Activated CD8-positive, alpha-beta memory T cell treated with anti-CD3 and anti-CD28 coated beads, Interleukin-2, amount 50 U/mL, for 1 hour (primary cell): ENCODE results near the gene RETREG2.
"Not testable (repeated sequence)": the region's sequence is repeated elsewhere in the genome, so short reads cannot be mapped to it uniquely, and the experiment has no call there.

ENCODE experiments used
- DNase-seq: peaks from one replicate; pipeline ENCODE4 v3.0.0-alpha.2; 2020; ENCODE audit errors: extremely low read depth

RETREG2 gene

GRCh38 chr2:219186754-219187456 lies 8.8 kb downstream of the RETREG2 start:
- no peak for DNase-seq

GRCh38 chr2:219197388-219197787 lies 19.3 kb downstream of the RETREG2 start:
- no peak for DNase-seq

GRCh38 chr2:219198974-219199373 lies 20.9 kb downstream of the RETREG2 start:
- no peak for DNase-seq

GRCh38 chr2:219199470-219200211 lies 21.6 kb downstream of the RETREG2 start:
- DNase-seq, result no peak

- not testable (repeated sequence) for DNase-seq
Measured at GRCh38 chr2:219200502-219201326, 22.6 kb downstream of the RETREG2 start.

GRCh38 chr2:219201331-219201730 lies 23.3 kb downstream of the RETREG2 start:
- DNase-seq, result not testable (repeated sequence)

GRCh38 chr2:219204425-219205164 lies 26.5 kb downstream of the RETREG2 start:
- no peak for DNase-seq

- no peak for DNase-seq
Measured at GRCh38 chr2:219205165-219205538, 27.1 kb downstream of the RETREG2 start.

GRCh38 chr2:219205981-219206327 lies 27.9 kb downstream of the RETREG2 start:
- DNase-seq, result no peak

- DNase-seq, result peak; percentile 87
Measured at GRCh38 chr2:219206328-219207133, 28.5 kb downstream of the RETREG2 start, which contains the start of gene ZFAND2B. Gene ZFAND2B, plus strand, starts transcription at chr2:219206782. Its CDS starts 206 bp downstream, at chr2:219206988.

GRCh38 chr2:219207134-219207883 lies 29.2 kb downstream of the RETREG2 start:
- DNase-seq, result no peak

GRCh38 chr2:219207884-219208740 lies 30.0 kb downstream of the RETREG2 start:
- no peak for DNase-seq

GRCh38 chr2:219209236-219210195 lies 31.4 kb downstream of the RETREG2 start:
- no peak for DNase-seq

GRCh38 chr2:219210196-219210885 lies 32.3 kb downstream of the RETREG2 start:
- no peak for DNase-seq

GRCh38 chr2:219210886-219211362 lies 32.8 kb downstream of the RETREG2 start:
- DNase-seq, result no peak

- no peak for DNase-seq
Measured at GRCh38 chr2:219213026-219213415, 34.9 kb downstream of the RETREG2 start.

GRCh38 chr2:219213486-219214071 lies 35.5 kb downstream of the RETREG2 start:
- DNase-seq, result no peak
